ENCODE measurements around the gene GATA1. TPM values are rescaled to one million over a fixed set of nuclear protein-coding genes. Genes with fewer than 3 reads are reported as not detected.

Gene GATA1
- total and polyA plus RNA-seq, 2 experiments from 2014 or later, result not detected

GRCh38 chrX:48747415-48748016 is 38.9 kb upstream of the GATA1 start:
- no peaks in the 10 kb centered on the region for H3K27me3 ChIP-seq
- H3K9me3 ChIP-seq (ENCODE audit: low read depth), result no peaks in the 10 kb centered on the region
- H3K36me3 ChIP-seq (replicated peaks; ENCODE audit: insufficient read depth, low read depth), result no peaks in the 10 kb centered on the region
- no peaks in the 10 kb centered on the region for H3K4me1 ChIP-seq (ENCODE audit: insufficient read depth)
- H3K27ac ChIP-seq, result no peak overlapping the region
- H2AFZ ChIP-seq, result no peak overlapping the region
- no peak overlapping the region for H3K4me2 ChIP-seq
- TF ChIP-seq CTCF (IDR thresholded peaks at IDR 0.05; ENCODE audit: poor library complexity) (no peak), EZH2phosphoT487 (IDR thresholded peaks at IDR 0.05; ENCODE audit: low read depth, severe bottlenecking, unreplicated experiment) (no peak), EZH2 (IDR thresholded peaks at IDR 0.05; ENCODE audit: borderline replicate concordance) (no peak)
- no peaks in the 10 kb centered on the region for H3K79me2 ChIP-seq
- H4K20me1 ChIP-seq (ENCODE audit: insufficient read depth, poor library complexity, severe bottlenecking), result no peaks in the 10 kb centered on the region
- H3K4me3 ChIP-seq, result no peak overlapping the region
- H3K9me2 ChIP-seq (replicated peaks; ENCODE audit: insufficient read depth), result no peaks in the 10 kb centered on the region
- no peak for DNase-seq (ENCODE audit: low spot score)
- 65% methylated on average over 8 of the region's 8 CpGs for WGBS (ENCODE audit: low lambda C conversion rate, missing lambda C conversion rate)

GRCh38 chrX:48749182-48749581 is 37.2 kb upstream of the GATA1 start:
- H3K4me3 ChIP-seq, result no peak overlapping the region
- TF ChIP-seq CTCF (IDR thresholded peaks at IDR 0.05; ENCODE audit: poor library complexity) (no peak), EZH2phosphoT487 (IDR thresholded peaks at IDR 0.05; ENCODE audit: low read depth, severe bottlenecking, unreplicated experiment) (no peak), EZH2 (IDR thresholded peaks at IDR 0.05; ENCODE audit: borderline replicate concordance) (no peak)
- H3K79me2 ChIP-seq, result no peaks in the 10 kb centered on the region
- H3K9me2 ChIP-seq (replicated peaks; ENCODE audit: insufficient read depth), result no peaks in the 10 kb centered on the region
- no peak overlapping the region for H3K4me2 ChIP-seq
- DNase-seq (ENCODE audit: low spot score), result no peak
- no peaks in the 10 kb centered on the region for H3K36me3 ChIP-seq (replicated peaks; ENCODE audit: insufficient read depth, low read depth)
- H4K20me1 ChIP-seq (ENCODE audit: insufficient read depth, poor library complexity, severe bottlenecking), result no peaks in the 10 kb centered on the region
- H2AFZ ChIP-seq, result no peak overlapping the region
- no peaks in the 10 kb centered on the region for H3K4me1 ChIP-seq (ENCODE audit: insufficient read depth)
- H3K27ac ChIP-seq, result no peak overlapping the region
- no peaks in the 10 kb centered on the region for H3K27me3 ChIP-seq
- whole genome bisulfite sequencing (ENCODE audit: low lambda C conversion rate, missing lambda C conversion rate), result 87% methylated on average over 5 of the region's 5 CpGs
- H3K9me3 ChIP-seq (ENCODE audit: low read depth), result no peaks in the 10 kb centered on the region

GRCh38 chrX:48751343-48751742 is 35.0 kb upstream of the GATA1 start:
- H3K4me2 ChIP-seq, result no peak overlapping the region
- no peak overlapping the region for H3K4me3 ChIP-seq
- no peaks in the 10 kb centered on the region for H3K9me2 ChIP-seq (replicated peaks; ENCODE audit: insufficient read depth)
- no peak overlapping the region for H2AFZ ChIP-seq
- H3K9me3 ChIP-seq (ENCODE audit: low read depth), result no peaks in the 10 kb centered on the region
- H3K27ac ChIP-seq, result no peak overlapping the region
- no peaks in the 10 kb centered on the region for H3K79me2 ChIP-seq
- no peak for DNase-seq (ENCODE audit: low spot score)
- no peak for TF ChIP-seq EZH2phosphoT487 (IDR thresholded peaks at IDR 0.05; ENCODE audit: low read depth, severe bottlenecking, unreplicated experiment)
- no peak for TF ChIP-seq CTCF (IDR thresholded peaks at IDR 0.05; ENCODE audit: poor library complexity)
- TF ChIP-seq EZH2 (IDR thresholded peaks at IDR 0.05; ENCODE audit: borderline replicate concordance), result no peak
- no peaks in the 10 kb centered on the region for H3K4me1 ChIP-seq (ENCODE audit: insufficient read depth)
- WGBS (ENCODE audit: low lambda C conversion rate, missing lambda C conversion rate), result 98% methylated on average over 3 of the region's 3 CpGs
- H3K27me3 ChIP-seq, result no peaks in the 10 kb centered on the region
- no peaks in the 10 kb centered on the region for H4K20me1 ChIP-seq (ENCODE audit: insufficient read depth, poor library complexity, severe bottlenecking)
- H3K36me3 ChIP-seq (replicated peaks; ENCODE audit: insufficient read depth, low read depth), result no peaks in the 10 kb centered on the region

All from hepatocyte (in vitro differentiated cells).